HL-60 (cell line): ENCODE data around the gene RAP1GAP.

Source experiments
- DNase-seq, 2 experiments: peaks; one replicate each; pipeline ENCODE4 v3.0.0-alpha.2; 2010 to 2020; ENCODE audit warnings: low read depth in 1 of 2, low spot score in 1 of 2
- H3K27ac ChIP-seq: fragments of 250-450 bp; sonication (Bioruptor Pico); replicated peaks from 2 replicates; pipeline ENCODE4 v1.5.1; 2020; ENCODE audit warnings: mild to moderate bottlenecking, moderate library complexity
- H3K27me3 ChIP-seq: fragments of 250-450 bp; sonication (Bioruptor Pico); 2 replicates; pipeline ENCODE4 v1.5.1; 2021; ENCODE audit warnings: mild to moderate bottlenecking, moderate library complexity; ENCODE audit not compliant: insufficient read depth, poor library complexity, severe bottlenecking
- H3K4me3 ChIP-seq: replicated peaks from 2 replicates; pipeline ENCODE4 v1.5.1; 2011; ENCODE audit warnings: mild to moderate bottlenecking, control low read depth, low read length; ENCODE audit not compliant: insufficient read depth
- GABPA ChIP-seq: IDR thresholded peaks from 2 replicates; pipeline ENCODE4 v1.6.1; 2012; ENCODE audit warnings: low read depth
- POLR2AphosphoS5 ChIP-seq: IDR thresholded peaks from 2 replicates; pipeline ENCODE4 v1.6.1; 2012; ENCODE audit warnings: low read depth
- SPI1 ChIP-seq: IDR thresholded peaks from 2 replicates; pipeline ENCODE4 v1.6.1; 2012; ENCODE audit warnings: low read depth, mild to moderate bottlenecking, borderline replicate concordance
- TF ChIP-seq, protein P1 (sequence below): IDR thresholded peaks from one replicate; pipeline ENCODE4 v1.5.1; 2011; ENCODE audit warnings: low read length, control low read depth, inconsistent platforms; ENCODE audit not compliant: insufficient read depth
- TF ChIP-seq, protein P2 (sequence below): IDR thresholded peaks from 2 replicates; pipeline ENCODE4 v1.6.1; 2012; ENCODE audit warnings: low read depth; ENCODE audit not compliant: insufficient replicate concordance

Gene RAP1GAP

DNA sequence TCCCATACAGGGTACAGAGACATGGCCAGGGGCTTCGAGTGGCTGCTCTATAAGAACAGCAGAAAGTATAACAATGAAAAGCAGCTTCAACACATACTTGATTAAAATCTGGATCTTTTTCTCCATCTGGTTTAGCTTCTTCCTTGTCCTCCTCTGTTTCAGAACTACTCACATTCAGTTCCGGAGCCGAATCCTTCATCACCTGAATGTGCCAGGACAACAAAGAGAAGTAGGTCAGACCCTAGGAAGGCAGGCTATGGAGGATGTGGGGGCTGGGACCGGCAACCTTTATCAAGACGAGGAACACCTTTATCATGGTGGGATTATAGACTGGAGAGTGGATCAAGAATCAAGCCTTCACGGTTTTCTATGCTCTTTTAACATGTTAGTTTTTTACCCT lies 32.2 kb upstream of the RAP1GAP start:
- TF ChIP-seq, protein P1, sequence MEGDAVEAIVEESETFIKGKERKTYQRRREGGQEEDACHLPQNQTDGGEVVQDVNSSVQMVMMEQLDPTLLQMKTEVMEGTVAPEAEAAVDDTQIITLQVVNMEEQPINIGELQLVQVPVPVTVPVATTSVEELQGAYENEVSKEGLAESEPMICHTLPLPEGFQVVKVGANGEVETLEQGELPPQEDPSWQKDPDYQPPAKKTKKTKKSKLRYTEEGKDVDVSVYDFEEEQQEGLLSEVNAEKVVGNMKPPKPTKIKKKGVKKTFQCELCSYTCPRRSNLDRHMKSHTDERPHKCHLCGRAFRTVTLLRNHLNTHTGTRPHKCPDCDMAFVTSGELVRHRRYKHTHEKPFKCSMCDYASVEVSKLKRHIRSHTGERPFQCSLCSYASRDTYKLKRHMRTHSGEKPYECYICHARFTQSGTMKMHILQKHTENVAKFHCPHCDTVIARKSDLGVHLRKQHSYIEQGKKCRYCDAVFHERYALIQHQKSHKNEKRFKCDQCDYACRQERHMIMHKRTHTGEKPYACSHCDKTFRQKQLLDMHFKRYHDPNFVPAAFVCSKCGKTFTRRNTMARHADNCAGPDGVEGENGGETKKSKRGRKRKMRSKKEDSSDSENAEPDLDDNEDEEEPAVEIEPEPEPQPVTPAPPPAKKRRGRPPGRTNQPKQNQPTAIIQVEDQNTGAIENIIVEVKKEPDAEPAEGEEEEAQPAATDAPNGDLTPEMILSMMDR = no peak
- TF ChIP-seq SPI1 (no peak), GABPA (no peak), POLR2AphosphoS5 (no peak)
- TF ChIP-seq, protein P2, sequence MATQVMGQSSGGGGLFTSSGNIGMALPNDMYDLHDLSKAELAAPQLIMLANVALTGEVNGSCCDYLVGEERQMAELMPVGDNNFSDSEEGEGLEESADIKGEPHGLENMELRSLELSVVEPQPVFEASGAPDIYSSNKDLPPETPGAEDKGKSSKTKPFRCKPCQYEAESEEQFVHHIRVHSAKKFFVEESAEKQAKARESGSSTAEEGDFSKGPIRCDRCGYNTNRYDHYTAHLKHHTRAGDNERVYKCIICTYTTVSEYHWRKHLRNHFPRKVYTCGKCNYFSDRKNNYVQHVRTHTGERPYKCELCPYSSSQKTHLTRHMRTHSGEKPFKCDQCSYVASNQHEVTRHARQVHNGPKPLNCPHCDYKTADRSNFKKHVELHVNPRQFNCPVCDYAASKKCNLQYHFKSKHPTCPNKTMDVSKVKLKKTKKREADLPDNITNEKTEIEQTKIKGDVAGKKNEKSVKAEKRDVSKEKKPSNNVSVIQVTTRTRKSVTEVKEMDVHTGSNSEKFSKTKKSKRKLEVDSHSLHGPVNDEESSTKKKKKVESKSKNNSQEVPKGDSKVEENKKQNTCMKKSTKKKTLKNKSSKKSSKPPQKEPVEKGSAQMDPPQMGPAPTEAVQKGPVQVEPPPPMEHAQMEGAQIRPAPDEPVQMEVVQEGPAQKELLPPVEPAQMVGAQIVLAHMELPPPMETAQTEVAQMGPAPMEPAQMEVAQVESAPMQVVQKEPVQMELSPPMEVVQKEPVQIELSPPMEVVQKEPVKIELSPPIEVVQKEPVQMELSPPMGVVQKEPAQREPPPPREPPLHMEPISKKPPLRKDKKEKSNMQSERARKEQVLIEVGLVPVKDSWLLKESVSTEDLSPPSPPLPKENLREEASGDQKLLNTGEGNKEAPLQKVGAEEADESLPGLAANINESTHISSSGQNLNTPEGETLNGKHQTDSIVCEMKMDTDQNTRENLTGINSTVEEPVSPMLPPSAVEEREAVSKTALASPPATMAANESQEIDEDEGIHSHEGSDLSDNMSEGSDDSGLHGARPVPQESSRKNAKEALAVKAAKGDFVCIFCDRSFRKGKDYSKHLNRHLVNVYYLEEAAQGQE = no peak
- no peak for DNase-seq
- no peak overlapping the region for H3K4me3 ChIP-seq
- H3K27me3 ChIP-seq = no peaks in the 10 kb centered on the region
- H3K27ac ChIP-seq = no peak overlapping the region

DNA sequence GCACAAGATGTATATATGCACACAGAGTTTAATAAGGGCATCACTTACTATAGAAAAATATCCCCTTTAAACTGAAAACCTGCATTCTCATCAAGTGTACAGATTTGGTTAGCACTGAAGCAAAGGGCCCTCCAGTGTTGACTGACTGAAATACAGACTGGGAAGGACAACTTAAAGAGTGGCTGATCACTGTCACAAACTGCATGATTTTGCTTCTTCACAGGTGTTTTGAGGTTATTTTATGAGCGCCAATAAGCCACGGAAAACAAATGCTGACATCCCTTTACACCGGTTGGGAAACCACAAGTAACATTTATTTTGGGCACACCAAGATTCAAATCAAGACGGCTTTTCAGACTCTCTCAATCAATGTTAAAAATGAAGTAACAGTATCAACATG lies 30.9 kb upstream of the RAP1GAP start:
- Histone ChIP-seq H3K4me3 (no peak overlapping the region), H3K27me3 (no peaks in the 10 kb centered on the region), H3K27ac (no peak overlapping the region)
- no peak for DNase-seq
- no peak for TF ChIP-seq GABPA
- no peak for TF ChIP-seq POLR2AphosphoS5
- TF ChIP-seq, protein P1 = no peak
- TF ChIP-seq, protein P2 = no peak
- no peak for TF ChIP-seq SPI1

DNA sequence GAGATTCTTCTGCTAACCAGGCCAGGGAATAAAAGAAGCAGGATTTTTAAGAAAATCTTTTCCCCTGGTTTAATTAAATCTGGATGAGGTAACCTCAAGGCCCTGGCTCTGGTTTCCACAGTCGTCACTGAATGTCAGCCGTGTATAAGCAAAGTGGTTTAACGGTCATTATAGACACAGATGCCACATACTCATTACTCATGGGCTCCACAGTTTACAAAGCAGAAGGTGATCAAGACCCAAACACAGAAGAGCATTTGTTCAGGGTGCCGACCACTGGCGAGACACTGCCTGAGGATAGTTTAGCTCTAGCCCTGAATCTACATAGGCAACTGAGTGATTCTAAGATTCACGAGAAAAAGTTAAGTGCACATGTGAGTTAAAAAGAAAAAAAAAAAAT lies 27.8 kb upstream of the RAP1GAP start:
- no peak for DNase-seq

More for the DNA sequence above, 27.8 kb upstream of the RAP1GAP start:
- Histone ChIP-seq H3K27me3 (no peaks in the 10 kb centered on the region), H3K27ac (no peak overlapping the region), H3K4me3 (no peak overlapping the region)
- TF ChIP-seq POLR2AphosphoS5 (no peak), GABPA (no peak), SPI1 (no peak)
- TF ChIP-seq, protein P1 = no peak
- TF ChIP-seq, protein P2 = no peak
